GM18868 (cell line): Measurements from ENCODE around the gene C3.
"Not testable (repeated sequence)": the region's sequence is repeated elsewhere in the genome, so short reads cannot be mapped to it uniquely, and the experiment has no call there.

Experiments
- ATAC-seq: cut with Tn5 transposase; IDR thresholded peaks from one replicate; pipeline ENCODE4 v1.9.1; 2021; ENCODE audit warnings: mild to moderate bottlenecking, moderate library complexity; ENCODE audit not compliant: unreplicated experiment

C3 gene

DNA sequence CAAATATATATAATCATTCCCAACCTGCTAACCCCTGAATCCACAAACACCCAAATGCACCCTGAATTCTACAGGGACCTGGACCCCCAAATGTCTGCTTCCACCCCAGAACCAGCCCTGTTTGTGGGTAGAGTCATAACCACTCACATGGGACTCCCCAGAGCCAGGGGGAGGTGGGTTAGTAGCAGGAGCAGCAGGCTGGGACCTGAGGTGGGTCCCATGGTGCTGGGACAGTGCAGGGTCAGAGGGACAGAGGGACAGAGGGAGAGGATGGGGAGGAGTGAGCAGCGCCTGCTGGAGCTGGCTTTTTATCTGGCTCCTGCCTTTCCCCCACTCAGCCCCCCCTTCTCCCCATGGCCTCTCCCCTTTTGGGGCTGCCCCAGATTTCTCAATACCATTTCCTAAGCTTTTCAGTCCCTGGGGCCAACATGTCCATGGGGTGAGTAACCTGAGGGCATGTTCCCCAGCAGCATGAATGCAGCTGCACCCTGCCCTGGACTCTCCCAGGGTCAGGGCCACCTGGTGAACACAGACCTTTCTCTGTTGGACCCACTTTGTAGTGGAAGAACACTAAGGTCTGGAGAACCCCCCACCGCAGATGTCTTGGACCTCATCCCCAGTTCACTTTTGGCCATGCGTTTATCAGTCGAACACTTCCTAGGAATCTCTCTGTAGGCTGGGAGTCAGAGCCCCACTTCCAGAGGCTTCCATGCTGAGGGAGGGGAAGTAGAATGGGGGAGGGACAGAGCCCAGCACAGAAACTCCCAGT lies at the start of gene C3:
Gene C3 (minus strand): TSS at position 282 of the 769 bp plus-strand sequence. CDS start 61 bp downstream, at position 221.
- no peak for ATAC-seq

DNA sequence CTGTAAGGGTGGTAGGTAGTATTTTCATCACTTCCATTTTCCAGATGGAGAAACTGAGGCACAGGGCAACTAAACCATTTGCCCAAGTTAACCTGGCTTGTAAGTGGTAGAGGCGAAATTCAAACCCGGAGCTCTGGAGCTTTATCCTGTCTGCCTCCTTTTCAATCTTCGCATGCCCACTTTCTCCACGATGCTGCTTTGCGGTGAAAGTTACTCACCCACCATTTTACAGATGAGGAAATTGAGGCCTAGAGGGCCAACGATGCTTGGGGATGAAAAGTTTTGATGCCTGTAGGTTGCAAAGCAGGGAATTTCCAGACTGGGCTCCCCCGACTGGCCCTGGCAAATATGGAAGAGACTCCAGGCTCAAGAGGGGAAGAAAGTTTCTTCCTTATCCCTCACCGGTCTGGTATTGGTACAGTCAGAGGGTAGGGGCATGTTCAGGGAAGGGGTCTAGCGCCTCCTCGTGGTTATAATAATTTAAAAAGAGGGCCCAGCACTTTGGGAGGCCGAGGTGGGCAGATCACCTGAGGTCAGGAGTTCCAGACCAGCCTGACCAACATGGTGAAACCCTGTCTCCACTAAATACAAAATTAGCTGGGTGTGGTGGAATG lies 48.7 kb upstream of the C3 start:
- no peak for ATAC-seq

DNA sequence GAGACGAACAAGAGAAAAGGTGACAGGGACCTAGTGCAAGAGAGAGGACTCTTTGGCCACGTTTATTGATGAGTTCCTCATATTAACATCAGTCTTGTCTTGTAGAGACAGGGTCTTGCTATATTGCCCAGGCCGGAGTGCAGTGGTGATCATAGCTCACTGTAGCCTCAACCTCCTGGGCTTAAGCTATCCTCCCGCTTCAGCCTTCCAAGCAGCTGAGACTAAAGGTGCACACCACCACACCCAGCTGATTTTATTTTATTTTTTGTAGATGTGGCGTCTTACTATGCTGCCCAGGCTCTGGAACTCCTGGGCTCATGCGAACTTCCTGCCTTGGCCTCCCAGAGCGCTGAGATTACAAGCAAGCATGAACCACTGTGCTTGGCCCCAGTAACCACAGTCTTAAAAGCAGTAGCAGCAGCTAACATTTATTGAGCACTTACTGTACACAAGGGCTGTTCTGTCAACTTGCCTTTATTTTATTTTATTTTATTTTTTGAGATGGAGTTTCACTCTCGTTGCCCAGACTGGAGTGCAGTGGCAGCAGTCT lies 47.9 kb upstream of the C3 start:
- ATAC-seq, result no peak

DNA sequence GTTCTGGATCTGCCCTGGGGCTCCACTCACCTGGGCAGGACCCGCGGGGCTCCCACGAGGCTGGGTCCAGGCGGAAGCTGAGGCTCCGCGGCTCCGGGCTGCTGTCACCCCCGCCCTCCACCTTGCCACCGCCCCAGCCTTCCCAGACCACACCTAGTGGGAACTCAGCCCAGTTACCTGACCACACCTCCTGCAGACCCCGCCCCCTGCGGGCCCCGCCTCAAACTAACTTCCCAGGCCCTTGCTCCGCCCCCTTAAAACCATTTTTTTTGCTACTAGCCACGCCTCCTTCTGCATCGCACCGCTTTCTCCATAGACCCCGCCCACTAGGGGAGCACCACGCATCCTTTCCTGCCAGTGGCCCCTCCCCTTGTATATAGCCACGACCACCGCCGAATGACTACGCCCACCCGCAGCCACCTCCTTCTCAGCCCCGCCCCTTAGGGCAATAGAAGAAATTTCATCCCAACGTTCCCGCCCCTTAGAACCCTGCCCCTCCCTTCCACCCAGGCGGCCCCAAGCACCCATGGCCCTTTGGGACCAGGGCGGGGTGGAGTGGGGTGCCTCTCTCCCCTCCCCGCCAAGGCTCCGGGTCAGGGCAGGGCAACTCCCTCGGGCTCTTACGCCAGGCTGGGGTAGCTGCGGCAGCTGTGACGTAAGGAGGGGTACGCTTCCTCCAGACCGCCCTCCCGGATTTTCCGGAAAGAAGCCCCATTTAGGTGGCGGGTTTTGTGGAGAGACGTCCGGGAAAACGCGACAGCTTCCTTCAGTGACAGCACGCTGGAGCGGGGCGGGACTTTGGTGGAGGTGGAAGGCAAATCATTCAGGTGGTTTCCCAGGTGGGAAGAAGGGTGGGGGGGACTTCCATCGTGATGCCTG lies 47.1 kb upstream of the C3 start, which contains the start of gene SH2D3A:
Gene SH2D3A (minus strand): TSS at position 79 of the 879 bp plus-strand sequence. CDS start 3,687 bp downstream, outside the sequence.
- peak; percentile 68 for ATAC-seq

- peak; percentile 6 for ATAC-seq
Measured at GRCh38 chr19:6767081-6767356, 46.6 kb upstream of the C3 start.

DNA sequence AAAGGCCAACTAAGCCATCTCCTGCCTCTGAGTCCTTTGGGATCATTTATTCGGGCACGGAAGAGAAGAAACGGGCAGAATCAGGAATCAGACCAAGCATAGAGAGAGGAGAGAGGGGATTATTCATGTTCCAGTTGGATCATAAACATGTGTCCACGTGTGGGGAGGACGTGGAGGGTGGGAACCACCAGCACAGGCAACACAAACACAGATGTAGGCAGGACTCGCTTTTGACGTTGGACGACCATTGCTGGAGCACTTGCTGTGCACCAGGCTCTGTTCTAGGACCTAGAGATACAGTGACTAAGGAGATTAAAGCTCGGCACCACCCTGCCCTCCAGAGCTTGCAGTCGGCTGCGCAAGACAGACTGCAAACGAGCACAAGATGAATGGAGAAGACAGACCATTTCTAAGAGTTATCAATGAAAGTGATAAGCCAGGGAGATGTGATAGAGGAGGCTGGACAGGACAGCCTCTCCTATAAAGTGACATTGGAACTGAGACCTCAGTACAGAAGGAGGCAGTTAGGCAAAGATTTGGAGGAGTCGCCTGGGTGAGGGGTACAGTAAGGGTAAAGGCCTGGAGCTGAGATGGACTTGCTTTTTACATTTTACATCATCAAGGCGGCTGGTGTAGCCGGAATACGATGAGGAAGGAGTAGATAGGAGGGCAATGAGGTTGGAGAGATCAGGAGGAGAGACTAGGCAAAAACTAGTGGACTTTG lies 46.1 kb upstream of the C3 start:
- ATAC-seq, result no peak

DNA sequence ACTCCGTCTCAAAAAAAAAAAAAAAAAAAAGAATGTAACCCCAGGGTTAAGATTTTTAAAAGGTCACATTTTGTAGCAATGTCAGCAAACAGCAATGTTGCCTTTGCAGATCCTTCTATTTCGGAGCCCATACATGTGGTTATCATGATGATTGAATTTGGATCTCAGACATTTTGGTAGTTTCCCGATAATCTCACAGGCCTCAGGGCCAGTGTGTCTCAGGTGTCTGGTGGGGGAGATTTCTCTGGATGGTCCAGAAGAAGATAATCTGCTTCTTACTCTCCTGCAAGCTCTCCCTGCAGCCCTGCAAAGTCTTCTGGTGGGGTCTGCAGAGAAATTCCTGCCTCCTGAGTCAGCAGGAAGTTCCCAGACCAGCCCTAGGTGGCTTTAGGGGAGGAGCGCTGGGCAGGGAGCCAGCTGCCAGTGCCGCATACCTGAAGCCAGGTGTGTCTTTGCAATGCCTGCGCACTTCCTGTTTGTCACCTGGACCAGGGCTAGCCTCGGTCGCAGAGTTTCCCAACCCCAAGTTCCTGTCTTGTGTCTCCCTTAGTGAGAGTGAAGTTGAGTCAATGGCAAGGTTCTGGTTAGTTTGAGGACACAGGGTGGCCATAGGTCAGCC lies 45.4 kb upstream of the C3 start:
- no peak for ATAC-seq

DNA sequence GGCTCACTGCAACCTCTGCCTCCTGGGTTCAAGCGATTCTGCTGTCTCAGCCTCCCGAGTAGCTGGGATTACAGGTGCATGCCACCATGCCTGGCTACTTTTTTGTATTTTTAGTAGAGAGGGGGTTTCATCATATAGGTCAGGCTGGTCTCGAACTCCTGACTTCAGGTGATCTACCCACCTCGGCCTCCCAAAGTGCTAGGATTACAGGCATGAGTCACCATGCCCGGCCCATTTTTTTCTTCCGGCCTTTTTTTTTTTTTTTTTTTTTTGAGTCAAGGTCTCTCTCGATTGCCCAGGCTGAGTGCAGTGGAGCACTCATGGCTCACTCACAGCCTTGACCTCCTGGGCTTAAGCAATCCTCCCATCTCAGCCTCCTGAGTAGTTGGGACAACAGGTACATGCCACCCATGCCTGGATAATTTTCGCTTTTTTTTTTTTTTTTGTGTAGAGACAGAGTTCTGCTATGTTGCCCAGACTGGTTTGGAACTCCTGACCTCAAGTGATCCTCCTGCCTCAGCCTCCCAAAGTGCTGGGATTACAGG lies 41.9 kb upstream of the C3 start:
- not testable (repeated sequence) for ATAC-seq

- no peak for ATAC-seq
Measured at GRCh38 chr19:6761053-6761676, 40.7 kb upstream of the C3 start.

DNA sequence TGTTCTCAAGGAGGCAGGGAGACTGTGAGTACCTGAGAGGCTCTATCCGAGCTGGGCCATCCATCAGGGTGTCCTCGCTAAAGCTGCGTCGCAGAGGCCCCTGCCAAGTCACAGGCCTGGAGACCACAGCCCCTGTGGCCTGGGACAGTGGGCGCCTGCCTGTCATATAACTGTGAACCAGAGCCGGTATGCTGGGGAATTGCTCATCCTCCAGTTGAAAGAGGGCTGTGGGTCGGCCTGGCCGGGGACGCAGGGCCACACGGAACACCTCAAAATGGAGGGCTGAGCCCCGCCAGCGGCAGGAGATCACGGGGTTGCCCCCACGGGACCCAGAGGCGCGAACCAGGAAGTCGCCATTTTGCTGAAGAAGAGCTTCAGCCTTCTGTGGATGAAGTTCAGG lies 40.2 kb upstream of the C3 start:
- ATAC-seq, result no peak

DNA sequence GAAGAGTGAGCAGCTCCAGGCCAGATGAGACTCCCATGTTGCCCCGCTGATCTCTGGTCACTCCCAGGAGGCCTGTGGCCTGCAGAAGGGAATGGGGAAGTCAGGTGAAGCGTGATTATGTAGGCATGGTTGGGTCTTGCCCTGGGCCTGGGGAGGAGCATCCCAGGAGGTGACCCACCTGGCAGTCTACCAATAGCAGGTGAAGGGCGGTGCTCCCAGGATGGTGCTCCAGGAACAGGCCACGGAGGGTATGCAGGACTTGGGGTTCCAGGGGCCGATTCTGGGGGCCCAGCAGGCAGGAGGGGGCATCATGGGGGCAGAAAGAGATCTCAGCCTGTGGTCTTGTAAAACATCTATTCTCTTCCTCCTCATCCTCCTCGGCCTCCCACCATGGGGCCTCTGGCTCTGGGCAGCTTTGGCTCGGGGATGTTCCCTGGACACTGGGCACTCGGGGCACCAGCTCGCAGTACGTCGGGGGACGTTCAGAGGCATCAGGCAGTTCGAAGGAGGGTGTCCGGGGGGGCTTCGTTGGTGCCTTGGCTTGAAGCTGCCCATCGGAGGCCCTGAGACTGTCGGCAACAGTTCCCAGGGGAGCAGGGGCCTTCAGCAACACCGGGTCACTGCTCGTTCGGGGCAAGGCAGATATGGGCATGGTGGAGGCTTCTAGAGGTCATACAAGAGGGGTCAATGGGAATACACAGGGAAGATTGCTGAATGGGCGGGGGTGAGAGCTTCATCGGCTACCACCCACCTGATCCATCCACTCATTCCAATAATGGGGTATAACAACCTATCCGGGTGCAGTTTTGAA lies 34.4 kb upstream of the C3 start:
- ATAC-seq, result no peak

DNA sequence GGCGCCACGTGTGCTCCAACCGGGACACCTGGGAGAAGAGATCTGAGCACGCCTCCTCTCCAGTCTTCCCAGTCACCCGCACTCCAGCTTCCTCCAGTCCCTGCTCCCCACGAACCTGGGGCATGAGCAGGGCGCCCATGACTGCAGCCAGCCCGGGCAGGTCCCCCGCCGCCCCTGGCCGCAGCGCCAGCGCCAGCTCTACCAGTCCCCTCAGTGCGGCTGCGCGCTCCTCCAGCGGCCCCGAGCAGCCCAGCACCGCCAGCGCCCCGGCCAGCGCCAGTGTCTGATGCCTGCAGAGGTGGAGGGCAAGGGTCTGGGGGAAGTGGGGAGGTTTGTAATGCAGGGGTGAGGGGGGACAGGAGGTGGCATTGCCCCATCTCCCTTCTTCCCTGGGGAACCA lies 33.7 kb upstream of the C3 start:
- ATAC-seq, result no peak

DNA sequence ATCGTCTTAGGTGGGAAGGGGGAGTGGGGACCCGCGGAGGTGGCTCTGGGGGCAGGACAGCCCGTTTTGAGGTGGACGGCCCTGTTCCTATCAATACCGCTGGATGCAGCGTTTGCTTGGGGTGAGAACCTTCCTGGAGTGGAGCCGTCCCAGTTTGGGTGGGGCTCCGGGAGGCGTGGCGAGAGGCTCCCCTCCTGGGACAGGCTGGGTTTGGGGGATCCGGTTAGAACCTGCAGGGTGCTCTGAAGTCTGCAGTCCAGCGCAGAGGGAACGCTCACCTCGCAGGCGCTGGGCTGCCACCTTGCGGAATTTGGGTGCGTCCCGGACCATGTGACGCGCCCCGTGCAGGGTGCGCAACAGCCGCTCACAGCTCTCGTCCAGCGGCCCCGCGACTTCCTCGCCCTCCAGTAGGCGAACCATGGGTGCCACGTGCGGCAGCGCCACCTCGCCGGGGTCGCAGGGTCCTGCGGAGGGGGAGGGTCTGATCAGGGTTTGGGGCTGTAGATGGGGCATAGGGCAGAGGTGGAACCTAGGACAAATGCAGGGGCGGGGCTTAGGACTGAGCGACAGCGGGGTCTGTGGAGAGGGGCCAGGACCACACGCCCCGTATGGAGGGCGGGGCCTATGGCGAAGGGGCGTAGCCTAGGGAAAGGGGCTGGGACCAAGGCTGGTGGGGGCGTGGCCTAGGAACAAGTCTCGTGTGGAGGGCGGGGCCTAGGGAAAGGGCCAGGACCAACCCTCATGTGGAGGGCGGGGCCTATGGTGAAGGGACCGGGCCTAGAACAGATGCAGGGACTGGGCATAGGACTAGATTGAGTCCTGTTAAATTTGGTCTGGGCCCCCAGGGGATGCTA lies 33.0 kb upstream of the C3 start:
- ATAC-seq, result peak; percentile 71

DNA sequence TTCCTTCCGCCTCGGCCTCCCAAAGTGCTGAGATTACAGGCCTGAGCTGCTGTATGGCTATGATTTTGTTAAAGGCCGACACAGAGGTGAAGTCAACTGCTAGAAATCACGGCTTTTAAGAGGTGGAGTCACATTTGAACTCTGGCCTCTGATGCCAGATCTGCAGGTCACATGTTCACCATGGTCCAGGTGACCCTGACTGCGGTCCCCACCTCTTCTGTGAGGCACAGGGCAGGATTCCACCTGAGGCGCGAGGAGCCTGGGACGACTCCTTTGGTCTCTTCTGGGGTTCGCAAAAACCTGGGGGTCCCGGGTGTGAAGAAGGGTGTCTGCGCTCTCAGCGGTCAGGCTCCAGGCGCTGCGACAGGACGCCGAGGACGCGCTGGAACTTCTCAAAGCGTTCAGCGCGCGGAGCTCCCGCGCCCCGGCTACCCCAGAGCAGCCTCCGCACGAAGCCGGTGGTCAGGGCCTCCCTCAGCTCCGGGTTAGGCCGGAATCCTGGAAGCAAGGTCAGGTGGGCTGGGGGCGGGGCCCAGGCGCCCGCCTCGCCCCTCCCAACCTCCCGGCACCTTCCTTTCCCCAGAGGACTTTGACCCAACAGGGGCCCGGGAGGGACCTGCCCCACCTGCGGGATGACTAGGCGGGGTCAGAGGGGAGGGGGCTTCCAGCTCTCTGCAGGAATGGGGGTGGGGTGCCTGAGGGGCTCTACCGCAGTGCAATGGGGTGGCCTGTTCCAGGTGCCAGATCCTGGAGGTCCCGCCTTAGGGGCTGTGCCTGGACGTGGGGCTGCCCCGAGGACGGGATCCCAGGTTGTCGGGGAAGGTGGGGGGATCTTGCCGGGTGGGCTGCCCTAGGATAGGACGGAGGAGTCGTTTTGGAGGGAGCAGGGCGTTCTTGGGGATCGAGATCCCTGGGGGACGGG lies 32.1 kb upstream of the C3 start:
- no peak for ATAC-seq

- no peak for ATAC-seq
Measured at GRCh38 chr19:6751189-6751588, 30.7 kb upstream of the C3 start.

- ATAC-seq, result no peak
Measured at GRCh38 chr19:6750062-6750461, 29.6 kb upstream of the C3 start.

- ATAC-seq, result not testable (repeated sequence)
Measured at GRCh38 chr19:6748543-6748942, 28.1 kb upstream of the C3 start.
